Activated CD8-positive, alpha-beta memory T cell treated with anti-CD3 and anti-CD28 coated beads, Interleukin-2, amount 50 U/mL, for 24 hours (primary cell): ENCODE results near the gene ANOS1.
"Not testable (repeated sequence)": the region's sequence is repeated elsewhere in the genome, so short reads cannot be mapped to it uniquely, and the experiment has no call there.

Source experiments
- DNase-seq: peaks from one replicate; pipeline ENCODE4 v3.0.0-alpha.2; 2020; ENCODE audit errors: extremely low read depth

ANOS1 gene

GRCh38 chrX:8731559-8732395 is at the start of gene ANOS1:
ANOS1 (minus strand) TSS chrX:8732137; CDS start chrX:8732036, 101 bp downstream.
- no peak for DNase-seq

- no peak for DNase-seq
These were observed 41.2 kb upstream of the ANOS1 start for GRCh38 chrX:8773117-8773516.

GRCh38 chrX:8760021-8760420 is 28.1 kb upstream of the ANOS1 start:
- DNase-seq, result no peak

- not testable (repeated sequence) for DNase-seq
These were observed 26.8 kb upstream of the ANOS1 start for GRCh38 chrX:8758706-8759105.

- not testable (repeated sequence) for DNase-seq
These were observed 25.9 kb upstream of the ANOS1 start for GRCh38 chrX:8757609-8758389.

- no peak for DNase-seq
These were observed 23.9 kb upstream of the ANOS1 start for GRCh38 chrX:8755813-8756212.

- DNase-seq, result no peak
These were observed 23.2 kb upstream of the ANOS1 start for GRCh38 chrX:8755116-8755515.

- no peak for DNase-seq
These were observed 17.8 kb upstream of the ANOS1 start for GRCh38 chrX:8749697-8750096.

GRCh38 chrX:8748855-8749254 is 16.9 kb upstream of the ANOS1 start:
- no peak for DNase-seq

GRCh38 chrX:8743126-8743732 is 11.3 kb upstream of the ANOS1 start:
- DNase-seq, result no peak

- DNase-seq, result no peak
These were observed 10.0 kb upstream of the ANOS1 start for GRCh38 chrX:8741981-8742380.

- no peak for DNase-seq
These were observed 6.8 kb upstream of the ANOS1 start for GRCh38 chrX:8738588-8739189.

GRCh38 chrX:8737883-8738282 is 5.9 kb upstream of the ANOS1 start:
- DNase-seq, result no peak

- DNase-seq, result no peak
These were observed 952 bp downstream of the ANOS1 start for GRCh38 chrX:8730812-8731558.

GRCh38 chrX:8729811-8730210 is 2.1 kb downstream of the ANOS1 start:
- DNase-seq, result no peak

- DNase-seq, result no peak
These were observed 2.9 kb downstream of the ANOS1 start for GRCh38 chrX:8728932-8729535.

GRCh38 chrX:8726031-8726652 is 5.8 kb downstream of the ANOS1 start:
- no peak for DNase-seq

GRCh38 chrX:8724300-8724699 is 7.6 kb downstream of the ANOS1 start:
- DNase-seq, result no peak

- no peak for DNase-seq
These were observed 10.4 kb downstream of the ANOS1 start for GRCh38 chrX:8721536-8721935.

GRCh38 chrX:8720136-8720535 is 11.8 kb downstream of the ANOS1 start:
- DNase-seq, result no peak

- no peak for DNase-seq
These were observed 14.6 kb downstream of the ANOS1 start for GRCh38 chrX:8717354-8717753.
